NCI-H146 treated with DMSO at 0.1 percent for 48 hours (cell line): Measurements from ENCODE around the gene ROCK2.
"Not testable (repeated sequence)": the region's sequence is repeated elsewhere in the genome, so short reads cannot be mapped to it uniquely, and the experiment has no call there.

Experiments
- DNase-seq: peaks from one replicate; lab custom pipeline; 2025; ENCODE audit not compliant: unreplicated experiment; lab: John Stamatoyannopoulos, UW

Gene ROCK2

DNA sequence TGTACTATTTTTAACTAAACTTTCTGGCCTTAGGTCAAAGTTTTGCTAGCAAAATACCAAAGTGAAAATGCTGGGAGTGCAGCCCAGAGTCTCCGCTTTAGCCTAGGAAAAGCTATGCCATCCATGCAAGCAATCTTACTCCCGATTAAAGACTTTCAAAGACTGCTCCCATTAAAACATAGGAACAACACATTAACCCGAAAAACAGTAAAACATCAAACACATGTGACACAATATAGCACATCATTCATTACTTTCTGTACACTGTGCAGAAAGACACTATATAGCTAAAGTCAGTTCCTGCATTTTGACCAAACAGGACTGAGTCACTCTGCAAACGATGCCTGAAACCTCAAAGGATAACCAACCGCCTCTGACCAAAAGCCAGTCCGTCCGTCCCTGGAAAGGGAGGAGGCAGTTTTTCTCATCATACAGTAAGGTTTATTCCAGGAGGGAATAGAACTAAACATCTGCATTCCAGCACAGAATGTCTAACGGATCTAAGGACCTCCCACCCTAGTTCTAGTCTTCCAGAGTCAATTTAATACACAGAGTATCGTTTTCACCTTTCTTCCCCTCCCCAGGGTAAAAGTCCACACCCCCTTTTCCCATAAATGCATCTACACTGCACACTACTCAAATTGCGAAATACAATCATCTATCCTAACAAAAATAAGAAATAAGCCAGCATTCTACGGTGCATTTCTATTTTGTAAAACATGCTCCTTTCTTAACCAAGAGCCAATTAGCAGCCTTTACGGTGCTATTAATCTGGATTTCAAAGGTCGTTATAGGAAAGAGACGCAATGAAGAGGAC lies 1.7 kb downstream of the ROCK2 start:
- no peak for DNase-seq

DNA sequence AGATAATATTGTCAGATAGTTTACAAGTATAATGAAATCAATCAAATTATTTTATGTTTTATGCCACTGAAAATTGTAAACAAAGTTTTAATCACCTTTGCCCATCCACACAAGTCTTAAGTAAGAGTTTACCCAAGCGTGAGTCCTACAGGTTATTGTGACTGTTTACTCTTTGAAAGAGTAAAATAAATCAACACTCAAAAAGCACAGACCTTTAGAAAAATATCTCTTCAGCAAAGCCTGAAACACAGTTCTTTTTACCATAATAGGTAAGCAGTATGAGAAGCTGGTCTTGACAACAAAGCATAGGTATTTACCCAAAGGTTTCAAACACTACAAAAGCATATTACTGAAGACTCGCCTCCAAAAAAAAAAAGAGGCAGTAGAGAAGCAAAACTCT lies 3.7 kb downstream of the ROCK2 start:
- no peak for DNase-seq

DNA sequence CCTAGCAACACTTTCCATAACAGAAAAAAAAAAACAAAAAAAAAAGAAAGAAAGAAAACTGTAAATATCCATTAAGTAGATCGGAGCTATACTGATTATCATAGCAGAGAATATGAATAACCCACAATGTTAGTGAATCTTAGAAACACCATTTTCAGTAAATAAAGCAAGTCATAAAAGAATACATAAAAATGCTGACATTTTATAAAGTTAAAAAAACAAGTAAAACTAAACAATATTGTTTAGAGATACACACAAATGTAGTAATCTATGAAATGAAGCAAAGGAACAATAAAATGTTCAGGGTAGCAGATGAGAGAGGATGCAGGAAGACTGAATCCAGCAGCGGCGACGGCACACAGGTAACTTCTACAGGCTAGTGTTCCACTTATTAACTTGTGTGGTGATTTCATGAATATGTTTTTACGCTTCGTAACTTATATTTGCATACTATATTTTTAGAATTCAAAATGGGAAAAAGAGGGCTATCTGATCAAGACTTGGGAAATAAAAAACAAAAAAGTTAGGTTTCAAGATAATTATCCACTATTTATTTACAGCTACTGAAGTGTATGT lies 4.8 kb downstream of the ROCK2 start:
- DNase-seq: no peak

DNA sequence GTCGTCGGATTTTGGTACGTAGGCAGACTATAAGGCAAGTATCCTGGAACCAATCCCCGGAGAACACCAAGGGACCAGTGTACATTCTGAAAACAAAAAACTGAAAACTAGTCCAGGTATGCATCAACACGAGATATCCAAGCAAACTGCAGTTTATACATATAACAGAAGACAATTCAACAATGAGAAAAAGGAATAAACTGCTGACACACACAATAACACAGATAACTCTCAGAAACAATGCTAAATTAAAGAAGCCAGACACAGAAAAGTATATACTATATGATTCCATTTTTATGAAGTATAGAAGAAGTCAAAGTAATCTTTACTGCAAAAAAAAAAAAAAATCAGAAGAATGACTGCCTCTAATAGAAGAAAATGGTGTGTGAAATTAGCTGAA lies 5.9 kb downstream of the ROCK2 start:
- DNase-seq: no peak

- no peak for DNase-seq
These were observed 6.5 kb downstream of the ROCK2 start for GRCh38 chr2:11337909-11338308.

DNA sequence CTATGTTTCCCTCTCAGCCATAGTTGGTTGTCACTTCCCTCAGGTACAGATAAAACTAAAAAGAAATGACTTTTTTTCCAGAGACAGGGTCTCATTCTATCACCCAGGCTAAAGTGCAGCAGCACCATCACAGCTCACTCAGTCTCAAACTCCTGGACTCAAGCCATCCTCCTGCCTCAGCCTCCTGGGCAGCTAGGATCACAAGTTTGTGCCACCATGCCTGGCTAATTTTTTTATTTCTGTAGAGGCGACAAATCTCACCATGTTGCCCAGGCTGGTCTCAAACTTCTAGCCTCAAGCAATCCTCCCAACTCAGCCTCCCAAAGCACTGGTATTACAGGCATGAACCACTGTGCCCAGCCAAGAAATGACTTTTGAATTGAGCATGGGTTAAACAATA lies 8.2 kb downstream of the ROCK2 start:
- no peak for DNase-seq

DNA sequence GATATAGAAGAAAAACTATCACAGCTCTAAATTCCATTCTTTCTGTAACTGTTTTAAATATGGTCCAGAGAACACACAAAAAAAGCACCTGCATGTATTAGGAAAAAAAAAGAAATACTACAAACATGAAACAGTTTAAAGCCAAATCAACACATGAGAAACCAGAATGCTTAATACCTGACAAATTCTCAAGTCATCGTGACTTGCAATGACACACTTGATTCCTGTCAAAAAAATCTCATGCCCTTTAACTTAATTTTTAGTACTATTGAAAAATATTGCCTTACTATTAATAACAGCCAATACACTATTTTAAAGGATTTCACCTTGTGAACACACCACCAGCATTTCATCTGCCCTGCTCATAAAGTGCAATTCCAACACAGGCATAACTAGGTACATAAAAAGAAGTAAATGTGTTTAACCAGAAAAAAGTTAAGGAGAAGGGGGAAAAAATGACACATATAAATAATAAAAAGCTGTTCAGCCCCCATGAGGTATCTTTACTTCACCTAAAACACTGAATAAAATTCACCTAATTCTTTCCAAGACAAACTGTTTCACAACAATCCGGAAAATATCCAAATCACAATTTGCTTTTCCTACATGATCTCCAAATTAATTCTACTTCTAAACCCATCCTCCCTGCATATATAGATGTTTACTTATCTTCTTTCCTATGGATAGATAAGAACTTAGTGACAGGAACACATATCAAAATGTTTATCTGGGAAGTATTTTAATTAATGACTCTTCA lies 10.8 kb downstream of the ROCK2 start:
- no peak for DNase-seq

- no peak for DNase-seq
These were observed 11.8 kb downstream of the ROCK2 start for GRCh38 chr2:11332596-11332995.

GRCh38 chr2:11330457-11331142 lies 13.8 kb downstream of the ROCK2 start:
- DNase-seq: no peak

DNA sequence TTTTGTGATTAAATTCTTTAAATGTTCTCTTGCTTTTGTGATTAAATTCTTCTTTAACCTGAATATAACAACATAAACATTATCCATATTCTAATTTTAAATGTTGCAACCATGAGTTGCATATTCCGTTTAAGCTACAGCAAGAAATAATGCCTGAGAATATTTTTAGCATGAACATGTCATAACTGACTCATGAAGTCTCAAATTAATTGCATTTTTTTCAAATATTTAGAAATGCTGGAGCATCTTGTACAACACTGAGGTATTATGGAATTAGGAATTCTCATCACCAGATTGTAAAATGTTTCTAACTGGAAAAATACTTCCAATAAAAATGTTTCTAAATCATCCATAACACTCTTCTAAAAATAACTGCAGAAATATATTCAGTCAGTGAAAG lies 14.7 kb downstream of the ROCK2 start:
- no peak for DNase-seq

DNA sequence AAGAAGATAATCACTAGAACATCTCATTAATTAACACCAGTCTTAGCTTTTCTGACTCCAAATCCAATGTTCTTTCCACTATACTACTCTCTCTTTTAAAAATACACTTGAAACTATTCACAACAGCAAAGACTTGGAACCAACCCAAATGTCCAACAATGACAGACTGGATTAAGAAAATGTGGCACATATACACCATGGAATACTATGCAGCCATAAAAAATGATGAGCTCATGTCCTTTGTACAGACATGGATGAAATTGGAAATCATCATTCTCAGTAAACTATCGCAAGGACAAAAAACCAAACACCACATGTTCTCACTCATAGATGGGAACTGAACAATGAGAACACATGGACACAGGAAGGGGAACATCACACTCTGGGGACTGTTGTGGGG lies 15.9 kb downstream of the ROCK2 start:
- not testable (repeated sequence) for DNase-seq

- DNase-seq: no peak
These were observed 16.6 kb downstream of the ROCK2 start for GRCh38 chr2:11327871-11328270.

DNA sequence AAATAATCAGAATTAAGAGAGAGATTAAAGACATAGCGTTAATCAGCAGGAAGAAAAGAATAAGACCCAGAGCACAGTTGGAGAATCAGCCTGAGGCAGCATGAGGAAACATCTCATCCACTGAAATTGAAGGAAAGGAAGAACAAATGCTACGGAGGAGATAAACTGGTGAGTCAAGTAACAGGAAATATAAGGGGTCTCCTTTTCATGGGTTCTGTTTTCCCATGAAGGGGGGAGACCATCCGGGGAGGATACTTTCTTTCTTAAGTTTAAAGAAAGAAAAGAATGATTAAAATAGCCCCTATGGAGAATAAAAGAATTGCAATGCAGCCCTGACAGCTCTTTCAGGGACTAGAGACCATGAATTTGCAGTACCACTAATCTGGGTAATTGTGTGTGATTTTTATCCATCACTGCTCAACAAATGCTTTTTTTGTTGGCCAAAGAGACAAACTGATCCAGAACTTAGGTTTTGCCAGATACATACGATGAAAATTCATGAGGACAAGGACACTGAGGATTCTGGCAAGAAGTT lies 17.7 kb downstream of the ROCK2 start:
- DNase-seq: no peak

- no peak for DNase-seq
These were observed 18.3 kb downstream of the ROCK2 start for GRCh38 chr2:11325961-11326676.

- no peak for DNase-seq
These were observed 22.6 kb downstream of the ROCK2 start for GRCh38 chr2:11321847-11322246.

DNA sequence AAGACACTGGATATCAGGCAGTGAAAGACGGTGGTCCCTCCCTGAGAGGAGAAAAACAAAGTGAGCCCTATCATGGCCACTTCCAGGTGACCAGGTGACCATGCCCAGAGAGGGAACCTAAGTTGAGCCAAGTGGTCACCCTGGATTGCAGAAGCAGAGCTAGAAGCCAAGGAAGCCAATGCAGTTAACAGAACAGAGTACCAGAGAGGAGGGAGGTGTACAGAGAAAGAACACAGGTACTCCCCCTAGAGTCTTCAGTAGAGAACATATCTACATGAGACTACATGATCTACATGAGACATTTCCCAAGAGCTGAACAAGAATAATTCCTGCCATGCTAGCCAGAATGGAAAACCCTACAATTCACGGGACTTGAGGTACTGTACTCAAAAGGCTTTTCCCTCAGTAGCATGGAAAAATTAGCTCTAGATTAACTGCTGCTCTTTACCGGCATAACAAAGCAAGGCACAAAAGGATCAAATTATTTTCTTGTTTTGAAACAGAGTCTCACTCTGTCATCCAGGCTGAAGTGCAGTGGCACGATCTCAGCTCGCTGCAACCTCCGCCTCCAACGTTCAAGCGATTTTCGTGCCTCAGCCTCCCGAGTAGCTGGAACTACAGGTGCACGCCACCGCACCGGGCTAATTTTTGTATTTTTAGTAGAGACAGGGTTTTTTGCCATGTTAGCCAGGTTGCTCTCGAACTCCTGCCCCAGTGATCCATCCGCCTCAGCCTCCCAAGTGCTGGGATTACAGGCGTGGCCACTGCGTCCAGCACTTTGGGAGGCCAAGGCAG lies 23.5 kb downstream of the ROCK2 start:
- no peak for DNase-seq

GRCh38 chr2:11319939-11320338 lies 24.5 kb downstream of the ROCK2 start:
- no peak for DNase-seq

DNA sequence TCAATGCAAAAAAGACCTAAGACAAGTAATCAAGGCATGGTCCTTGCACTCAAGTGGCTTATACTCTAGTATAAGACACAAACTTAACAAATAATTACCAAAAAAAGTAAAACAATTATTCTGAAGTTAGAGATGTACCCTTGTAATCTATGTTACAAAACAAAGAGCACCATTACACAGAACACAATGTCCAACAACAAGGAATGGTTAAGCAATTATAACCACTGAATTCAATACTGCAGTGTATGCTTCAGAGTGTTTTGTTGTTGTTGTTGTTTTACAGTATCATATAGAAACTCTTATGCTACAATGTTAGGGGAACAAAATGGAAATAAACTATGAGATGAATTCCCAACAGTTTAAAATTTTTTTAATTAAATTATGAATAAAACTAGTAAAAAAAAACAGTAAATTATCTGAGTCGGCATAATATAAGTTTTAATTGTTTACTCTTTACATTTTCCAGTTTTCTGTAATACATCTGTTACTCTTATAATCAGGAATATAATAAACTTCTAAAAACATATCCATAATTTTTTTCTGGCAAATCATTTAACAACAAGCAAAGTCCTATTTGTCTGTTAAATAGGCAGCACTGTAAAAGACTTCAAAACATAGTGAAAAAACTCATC lies 29.2 kb downstream of the ROCK2 start:
- DNase-seq: no peak

GRCh38 chr2:11314487-11314886 lies 29.9 kb downstream of the ROCK2 start:
- no peak for DNase-seq
